ENCODE data around the gene CBLB. TPM values are rescaled to one million over a fixed set of nuclear protein-coding genes. Genes with fewer than 3 reads are reported as not detected.

The CBLB gene
- total RNA-seq, 2 experiments from 2014 or later = 86.1 to 88.2 TPM

DNA sequence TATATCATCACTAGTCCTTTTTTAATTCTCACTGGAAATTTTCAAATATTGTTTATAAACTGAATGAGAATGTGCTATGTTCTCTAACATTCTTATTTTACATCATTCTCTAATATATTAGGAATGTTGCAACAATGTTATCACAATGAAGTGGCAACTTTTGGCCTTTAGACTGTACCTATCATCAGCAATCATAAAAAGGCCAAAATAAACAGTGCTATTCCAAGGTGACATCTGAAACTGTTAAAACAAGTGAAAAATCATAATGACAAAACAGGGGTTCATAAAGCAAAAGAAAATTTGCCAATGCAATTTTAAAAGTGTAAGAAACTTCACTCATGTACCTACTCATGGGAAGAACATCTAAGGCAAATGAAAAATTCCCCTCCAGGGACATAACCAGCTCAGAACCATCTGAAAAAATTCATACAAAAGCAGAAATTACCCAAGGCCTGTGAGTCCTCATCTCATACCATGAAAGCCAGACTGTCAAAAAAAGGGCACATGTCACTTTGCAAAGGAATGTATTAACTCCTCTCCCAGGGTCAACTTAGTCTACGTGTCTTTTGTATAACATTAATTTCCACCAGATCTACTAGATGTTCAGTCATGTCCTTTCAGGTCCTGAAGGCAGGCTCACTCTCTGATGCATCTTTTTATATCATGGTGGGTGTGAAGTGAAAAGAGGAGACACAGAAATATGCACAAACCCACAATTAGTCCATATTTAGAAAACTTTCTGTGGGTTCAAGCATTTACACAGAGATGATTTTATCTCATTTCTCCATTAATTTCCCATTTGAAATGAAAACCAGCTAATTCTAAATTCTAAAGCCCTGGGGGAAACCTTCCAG lies 211.9 kb downstream of the CBLB start:
- CTCF ChIA-PET = no interaction called here

DNA sequence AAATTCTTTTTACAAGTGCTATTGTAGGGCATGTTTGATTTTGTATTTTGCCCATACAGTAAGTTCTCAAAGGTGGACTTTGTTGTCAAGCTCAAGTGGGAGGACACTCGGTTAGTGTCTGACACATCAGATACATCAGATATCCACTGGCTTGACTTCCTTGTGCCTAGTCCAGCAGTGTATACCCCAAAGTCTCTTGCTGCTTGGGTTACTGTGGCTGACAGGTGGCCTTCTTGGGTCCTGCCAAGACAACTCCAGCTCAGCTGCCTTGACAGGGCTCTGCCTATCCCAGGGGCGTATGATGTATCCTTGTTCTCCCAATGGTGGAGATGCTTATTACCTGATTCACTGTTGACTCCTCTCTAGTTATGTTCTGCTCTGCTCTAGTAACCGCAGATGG lies 214.9 kb downstream of the CBLB start:
- intact Hi-C loops (cut with micrococcal nuclease) = no loop called here
- H3K27ac Mint-ChIP-seq = no peak overlapping the region
- ChIA-PET POLR2A (no interaction called here), CTCF (no interaction called here)
- no peaks in the 10 kb centered on the region for H3K9me3 Mint-ChIP-seq
- H3K27me3 Mint-ChIP-seq = no peaks in the 10 kb centered on the region
- DNase-seq = no peak
- no peaks in the 10 kb centered on the region for H3K4me1 Mint-ChIP-seq (ENCODE audit: low read depth)
- H3K4me3 Mint-ChIP-seq = no peak overlapping the region
- peaks cover 14% of the 10 kb centered on the region for H3K36me3 Mint-ChIP-seq

More for the DNA sequence above, 211.9 kb downstream of the CBLB start:
- intact Hi-C loops (cut with micrococcal nuclease) = no loop called here
- Mint-ChIP-seq H3K4me3 (no peak overlapping the region), H3K9me3 (no peaks in the 10 kb centered on the region), H3K27me3 (no peaks in the 10 kb centered on the region), H3K36me3 (peaks cover 26% of the 10 kb centered on the region), H3K4me1 (ENCODE audit: low read depth) (no peaks in the 10 kb centered on the region), H3K27ac (no peak overlapping the region)
- POLR2A ChIA-PET = no interaction called here
- no peak for DNase-seq

DNA sequence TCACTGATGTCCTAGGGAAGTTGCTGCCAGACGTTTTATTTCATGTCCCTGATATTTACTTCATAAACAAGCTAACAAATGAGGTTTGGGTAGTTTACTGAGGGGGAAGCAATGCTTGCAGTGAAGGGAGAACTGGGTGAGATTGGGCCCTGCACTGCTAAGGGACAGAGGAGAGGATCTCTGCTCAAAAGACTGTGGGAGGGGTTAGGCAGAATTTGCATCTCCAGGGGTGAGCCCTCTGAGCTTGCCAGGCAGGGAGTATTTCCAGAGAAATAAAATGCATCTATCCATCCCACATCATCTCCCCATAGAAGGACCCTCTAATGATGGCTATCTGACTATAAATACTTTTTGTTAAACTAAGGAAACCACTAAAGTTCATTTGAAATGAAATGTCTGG lies 215.6 kb downstream of the CBLB start:
- ChIA-PET CTCF (no interaction called here), POLR2A (no interaction called here)
- intact Hi-C loops (cut with micrococcal nuclease) = no loop called here
- no peak overlapping the region for H3K4me3 Mint-ChIP-seq
- H3K9me3 Mint-ChIP-seq = no peaks in the 10 kb centered on the region
- H3K27me3 Mint-ChIP-seq = no peaks in the 10 kb centered on the region
- DNase-seq = no peak
- no peak overlapping the region for H3K27ac Mint-ChIP-seq
- H3K36me3 Mint-ChIP-seq = peaks cover 8% of the 10 kb centered on the region
- no peaks in the 10 kb centered on the region for H3K4me1 Mint-ChIP-seq (ENCODE audit: low read depth)

DNA sequence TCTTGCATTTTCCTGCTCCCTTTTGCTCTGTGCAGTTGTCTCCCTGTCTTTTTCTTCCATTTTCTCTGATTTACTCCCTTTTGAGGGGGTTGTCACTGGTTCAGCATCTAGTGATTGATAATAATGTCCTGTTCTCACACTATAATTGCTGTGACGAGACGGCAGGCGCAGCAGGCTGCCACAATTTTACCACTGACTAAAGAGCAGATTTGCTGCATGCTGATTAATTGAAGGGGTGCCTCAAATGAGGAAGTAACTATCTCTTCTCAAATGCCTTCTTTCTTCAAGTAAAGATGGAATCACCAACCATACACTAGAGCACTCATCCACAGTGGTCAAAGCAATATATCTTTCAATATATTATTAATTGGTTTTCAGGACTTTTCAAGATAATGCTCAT lies 219.3 kb downstream of the CBLB start:
- H3K27ac Mint-ChIP-seq = no peak overlapping the region
- DNase-seq = no peak
- no peaks in the 10 kb centered on the region for H3K9me3 Mint-ChIP-seq
- H3K4me3 Mint-ChIP-seq = no peak overlapping the region
- no peaks in the 10 kb centered on the region for H3K36me3 Mint-ChIP-seq
- intact Hi-C loops (cut with micrococcal nuclease) = no loop called here
- POLR2A ChIA-PET = no interaction called here
- H3K27me3 Mint-ChIP-seq = no peaks in the 10 kb centered on the region
- H3K4me1 Mint-ChIP-seq (ENCODE audit: low read depth) = no peaks in the 10 kb centered on the region
- CTCF ChIA-PET = no interaction called here

DNA sequence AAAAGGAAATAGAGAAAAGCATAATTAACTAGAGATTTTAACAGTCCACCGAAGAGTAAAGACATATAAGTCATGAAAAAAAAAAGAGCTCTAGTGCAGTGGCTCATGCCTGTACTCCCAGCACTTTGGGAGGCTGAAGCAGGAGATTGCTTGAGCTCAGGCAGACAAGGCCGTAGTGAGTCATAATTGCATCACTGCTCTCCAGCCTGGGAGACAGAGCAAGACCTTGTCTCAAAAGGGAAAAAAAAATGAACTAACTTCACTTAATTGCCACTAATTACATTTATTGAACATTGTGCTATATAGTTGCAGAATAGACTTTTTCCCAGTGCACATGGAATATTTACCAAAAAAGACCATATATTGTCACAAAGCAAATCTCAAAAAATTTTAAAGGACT lies 221.8 kb downstream of the CBLB start:
- no peaks in the 10 kb centered on the region for H3K4me1 Mint-ChIP-seq (ENCODE audit: low read depth)
- H3K27me3 Mint-ChIP-seq = no peaks in the 10 kb centered on the region
- intact Hi-C loops (cut with micrococcal nuclease) = no loop called here
- H3K4me3 Mint-ChIP-seq = no peak overlapping the region
- no peak for DNase-seq
- no peaks in the 10 kb centered on the region for H3K9me3 Mint-ChIP-seq
- H3K36me3 Mint-ChIP-seq = no peaks in the 10 kb centered on the region
- ChIA-PET CTCF (no interaction called here), POLR2A (no interaction called here)
- no peak overlapping the region for H3K27ac Mint-ChIP-seq

DNA sequence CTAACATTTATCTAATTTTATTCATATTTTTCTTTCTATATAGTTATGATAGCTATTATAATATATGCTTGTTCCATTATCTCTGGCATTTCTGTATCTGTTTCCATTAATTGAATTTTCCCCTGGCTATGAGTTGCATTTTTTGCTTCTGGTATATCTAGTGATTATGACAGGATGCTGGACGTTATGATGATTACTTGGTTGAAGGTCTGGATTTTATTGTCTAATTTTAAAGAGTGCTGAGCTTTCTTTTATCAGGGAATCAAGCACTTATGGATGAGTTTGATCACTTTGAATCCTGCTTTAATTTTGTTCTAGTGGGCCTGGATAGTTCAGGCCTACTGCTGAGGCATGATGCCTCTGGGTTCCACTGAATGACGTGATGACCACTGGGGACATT lies 229.7 kb downstream of the CBLB start:
- no peak for DNase-seq
- ChIA-PET CTCF (no interaction called here), POLR2A (no interaction called here)
- Mint-ChIP-seq H3K4me3 (no peak overlapping the region), H3K4me1 (ENCODE audit: low read depth) (no peaks in the 10 kb centered on the region), H3K27ac (no peak overlapping the region), H3K27me3 (no peaks in the 10 kb centered on the region), H3K9me3 (no peaks in the 10 kb centered on the region), H3K36me3 (no peaks in the 10 kb centered on the region)
- intact Hi-C loops (cut with micrococcal nuclease) = no loop called here

DNA sequence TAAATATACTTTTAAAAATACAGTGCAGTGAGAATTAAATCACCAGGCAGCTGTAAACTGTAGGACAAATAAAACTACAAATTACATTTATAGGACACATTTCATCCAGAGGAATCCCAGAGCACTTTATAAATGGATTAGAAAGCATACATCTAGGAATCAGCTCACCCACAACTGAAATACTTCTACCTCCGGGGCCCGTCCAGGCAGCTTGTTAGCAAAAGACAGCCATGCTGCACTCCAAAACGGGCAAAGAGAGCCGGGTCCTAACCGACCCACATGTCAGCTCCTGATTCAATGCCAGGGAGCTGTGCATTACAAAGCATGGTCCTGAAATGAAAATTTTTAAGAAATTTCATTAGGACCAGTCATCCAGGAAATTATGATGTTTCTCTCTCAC lies 234.1 kb downstream of the CBLB start:
- no peaks in the 10 kb centered on the region for H3K9me3 Mint-ChIP-seq
- DNase-seq = no peak
- no peaks in the 10 kb centered on the region for H3K4me1 Mint-ChIP-seq (ENCODE audit: low read depth)
- ChIA-PET CTCF (no interaction called here), POLR2A (no interaction called here)
- H3K27me3 Mint-ChIP-seq = no peaks in the 10 kb centered on the region
- H3K36me3 Mint-ChIP-seq = no peaks in the 10 kb centered on the region
- intact Hi-C loops (cut with micrococcal nuclease) = no loop called here
- no peak overlapping the region for H3K27ac Mint-ChIP-seq
- no peak overlapping the region for H3K4me3 Mint-ChIP-seq

DNA sequence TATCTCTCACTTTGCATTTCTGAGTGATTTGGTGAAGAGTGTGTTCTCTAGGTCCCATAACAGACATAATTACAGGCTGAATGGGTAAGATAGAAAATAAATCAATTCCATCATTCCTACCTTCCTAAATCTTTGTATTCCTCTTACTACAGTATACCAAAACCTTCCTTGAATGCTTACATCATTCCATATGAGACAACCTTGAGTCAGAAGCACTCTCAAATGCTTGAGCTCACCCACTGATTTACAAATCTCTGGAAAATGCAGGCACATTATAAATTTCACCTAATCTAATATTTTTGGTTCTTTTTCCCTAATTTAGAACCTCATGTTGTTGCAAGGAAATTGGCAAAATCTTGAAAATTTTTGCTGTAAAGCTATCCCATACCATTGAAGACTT lies 239.1 kb downstream of the CBLB start:
- Mint-ChIP-seq H3K27me3 (no peaks in the 10 kb centered on the region), H3K4me3 (no peak overlapping the region), H3K4me1 (ENCODE audit: low read depth) (no peaks in the 10 kb centered on the region), H3K27ac (no peak overlapping the region), H3K9me3 (no peaks in the 10 kb centered on the region), H3K36me3 (no peaks in the 10 kb centered on the region)
- ChIA-PET CTCF (no interaction called here), POLR2A (no interaction called here)
- intact Hi-C loops (cut with micrococcal nuclease) = no loop called here
- DNase-seq = no peak

DNA sequence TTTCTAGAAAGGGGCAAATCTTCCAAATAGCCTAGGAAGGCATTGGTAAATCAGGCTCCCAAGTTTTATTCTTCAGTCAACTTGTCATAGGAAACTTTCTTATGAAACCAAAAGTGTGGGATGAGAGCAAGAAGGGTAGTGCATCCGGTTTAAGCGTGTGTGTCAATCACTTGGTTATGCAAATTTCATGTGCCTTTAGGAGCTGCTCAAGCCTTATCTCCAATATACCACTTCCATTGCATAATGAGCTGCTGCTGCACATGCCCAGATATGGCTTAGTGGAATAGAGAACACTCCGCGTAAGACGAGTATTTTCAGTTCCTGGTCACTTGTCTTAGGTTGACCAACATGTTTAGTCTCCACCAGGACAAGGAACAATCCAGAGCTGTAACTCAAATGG lies 242.1 kb downstream of the CBLB start:
- Mint-ChIP-seq H3K27me3 (no peaks in the 10 kb centered on the region), H3K9me3 (no peaks in the 10 kb centered on the region), H3K4me3 (no peak overlapping the region), H3K36me3 (no peaks in the 10 kb centered on the region), H3K27ac (no peak overlapping the region), H3K4me1 (ENCODE audit: low read depth) (no peaks in the 10 kb centered on the region)
- ChIA-PET CTCF (no interaction called here), POLR2A (no interaction called here)
- no peak for DNase-seq
- intact Hi-C loops (cut with micrococcal nuclease) = no loop called here

DNA sequence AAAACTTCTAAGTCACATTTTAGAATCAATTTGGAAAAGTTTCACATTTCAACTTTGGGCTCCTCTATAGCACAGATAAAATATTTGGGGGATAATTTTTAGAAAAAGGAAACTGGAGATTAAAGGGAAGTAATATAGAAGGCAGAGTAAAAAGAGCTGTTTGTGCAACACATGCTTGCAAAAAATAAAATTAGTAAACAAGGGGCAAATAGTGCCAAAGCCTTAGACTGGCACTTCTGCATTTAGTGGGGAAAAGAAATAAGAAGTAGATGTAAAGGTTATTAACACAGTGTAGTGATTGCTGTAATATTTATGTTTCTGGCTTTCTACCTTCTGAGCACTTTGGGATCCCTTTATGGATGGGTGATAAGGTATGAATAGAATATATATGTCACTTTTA lies 246.6 kb downstream of the CBLB start:
- Mint-ChIP-seq H3K27me3 (no peaks in the 10 kb centered on the region), H3K4me1 (ENCODE audit: low read depth) (no peaks in the 10 kb centered on the region), H3K27ac (no peak overlapping the region), H3K36me3 (no peaks in the 10 kb centered on the region), H3K9me3 (no peaks in the 10 kb centered on the region), H3K4me3 (no peak overlapping the region)
- POLR2A ChIA-PET = no interaction called here
- DNase-seq = no peak
- CTCF ChIA-PET = no interaction called here
- intact Hi-C loops (cut with micrococcal nuclease) = no loop called here

DNA sequence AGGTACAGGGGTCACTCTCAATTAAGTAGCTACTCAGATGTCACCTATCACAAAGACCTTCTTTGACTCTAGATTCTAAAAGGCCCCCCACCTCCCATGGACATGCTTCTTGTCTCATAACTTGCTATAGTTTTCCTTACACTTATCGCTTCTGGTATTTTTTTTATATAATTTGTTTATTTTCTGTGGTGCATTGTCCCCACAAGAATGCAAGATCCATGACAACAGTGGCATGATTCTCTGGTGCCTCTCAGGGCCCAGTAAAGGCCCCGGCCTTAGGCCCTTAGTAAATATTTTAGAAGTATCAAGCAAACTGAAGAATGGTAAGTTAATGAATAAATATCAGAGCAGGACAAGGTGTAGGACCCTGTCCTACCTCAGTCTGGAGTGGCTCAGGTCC lies 248.6 kb downstream of the CBLB start:
- Mint-ChIP-seq H3K27ac (no peak overlapping the region), H3K4me3 (no peak overlapping the region), H3K4me1 (ENCODE audit: low read depth) (no peaks in the 10 kb centered on the region), H3K36me3 (no peaks in the 10 kb centered on the region), H3K9me3 (no peaks in the 10 kb centered on the region), H3K27me3 (no peaks in the 10 kb centered on the region)
- DNase-seq = no peak
- intact Hi-C loops (cut with micrococcal nuclease) = no loop called here
- ChIA-PET CTCF (no interaction called here), POLR2A (no interaction called here)

DNA sequence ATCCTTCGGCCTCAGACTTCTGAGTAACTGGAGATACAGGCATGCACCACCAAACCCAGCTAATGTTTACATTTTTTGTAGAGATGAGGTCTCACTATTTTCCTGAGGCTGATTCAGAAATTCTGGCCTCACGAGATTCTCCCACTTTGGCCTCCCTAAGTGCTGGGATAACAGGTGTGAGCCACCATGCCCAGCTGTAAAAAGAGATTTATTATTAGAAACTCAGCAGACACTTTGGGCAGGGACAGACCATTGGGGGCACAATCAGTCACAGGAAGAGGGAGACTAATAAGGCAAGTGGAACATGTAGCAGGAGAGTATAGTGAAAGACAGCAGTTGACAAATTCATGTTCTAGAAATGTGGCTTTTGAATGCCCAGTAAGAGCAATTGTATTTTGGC lies 249.2 kb downstream of the CBLB start:
- H3K4me1 Mint-ChIP-seq (ENCODE audit: low read depth) = no peaks in the 10 kb centered on the region
- H3K27ac Mint-ChIP-seq = no peak overlapping the region
- no peak for DNase-seq
- ChIA-PET POLR2A (no interaction called here), CTCF (no interaction called here)
- intact Hi-C loops (cut with micrococcal nuclease) = no loop called here
- H3K36me3 Mint-ChIP-seq = no peaks in the 10 kb centered on the region
- H3K4me3 Mint-ChIP-seq = no peak overlapping the region
- no peaks in the 10 kb centered on the region for H3K27me3 Mint-ChIP-seq
- no peaks in the 10 kb centered on the region for H3K9me3 Mint-ChIP-seq

DNA sequence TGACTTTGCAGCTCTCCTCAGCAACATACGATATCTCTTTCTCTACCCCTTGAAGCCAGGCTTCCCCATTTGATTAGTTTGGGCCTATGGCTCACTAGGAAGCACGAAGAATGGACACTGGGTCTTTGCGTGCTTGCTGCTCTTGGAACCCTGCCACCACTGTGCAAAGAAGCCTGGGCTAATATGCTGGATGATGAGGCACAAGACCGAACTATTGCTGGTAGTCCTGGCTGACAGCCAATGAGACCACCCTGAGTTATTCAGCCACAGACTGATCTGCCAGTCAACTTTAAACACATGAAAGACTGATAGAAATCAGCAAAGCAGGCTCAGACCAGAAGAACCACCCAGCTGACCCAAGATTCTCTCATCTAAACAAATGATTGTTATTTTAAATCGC lies 250.3 kb downstream of the CBLB start:
- no peaks in the 10 kb centered on the region for H3K9me3 Mint-ChIP-seq
- POLR2A ChIA-PET = no interaction called here
- no peaks in the 10 kb centered on the region for H3K27me3 Mint-ChIP-seq
- no peak overlapping the region for H3K27ac Mint-ChIP-seq
- CTCF ChIA-PET = interaction anchor here (0.6 kb wide), 1 partner anchor 312 kb away, joined by 3 read pairs; no protein-coding TSS in a partner anchor
- H3K4me3 Mint-ChIP-seq = no peak overlapping the region
- H3K36me3 Mint-ChIP-seq = no peaks in the 10 kb centered on the region
- intact Hi-C loops (cut with micrococcal nuclease) = no loop called here
- DNase-seq = no peak
- H3K4me1 Mint-ChIP-seq (ENCODE audit: low read depth) = no peaks in the 10 kb centered on the region

Measured in activated CD4-positive, alpha-beta memory T cell treated with anti-CD3 and anti-CD28 coated beads for 36 hours (primary cell).